Lower leg skin (tissue), 4 donors: Measurements from ENCODE around the gene SELENOM. TPM values are rescaled to one million over a fixed set of nuclear protein-coding genes. Genes with fewer than 3 reads are reported as not detected.
"Not testable (repeated sequence)": the region's sequence is repeated elsewhere in the genome, so short reads cannot be mapped to it uniquely, and the experiment has no call there.

Experiments used
- DNase-seq, 2 donors: peaks; one replicate each; pipeline ENCODE4 v3.0.0-alpha.2; 2019; ENCODE audit warnings: low spot score in 2 of 2
- H3K4me3 ChIP-seq: fragments of 200-600 bp; sonication (generic); 2 replicates; pipeline ENCODE4 v1.5.1; 2017; ENCODE audit warnings: mild to moderate bottlenecking, low read depth; ENCODE audit not compliant: poor library complexity, severe bottlenecking
- POLR2A ChIP-seq, 2 donors: fragments of 450-650 bp; IDR thresholded peaks; one replicate each; pipeline ENCODE4 v1.6.1; 2016 to 2017; ENCODE audit warnings: antibody characterized with exemption in 2 of 2, mild to moderate bottlenecking in 1 of 2, moderate library complexity in 1 of 2
- WGBS, 2 donors: methylation state at CpG; one replicate each; pipeline ENCODE4 v1.1.5; 2018; 5-methylcytosine and 5-hydroxymethylcytosine counted together
- intact Hi-C: fragments of 100-400 bp; cut with DNase I; formaldehyde crosslinking; loops from one replicate; pipeline ENCODE4 v1.15.0; 2023; ENCODE audit warnings: low total_unique reads
- total RNA-seq, 4 donors: library from RNA; depleted of rRNA; stranded (reverse); fragments of >200 nt; gene quantifications; one replicate each; pipeline ENCODE4 v1.1.0, GENCODE V29; 2016
- TF ChIP-seq, protein P1 (sequence below), 3 donors: fragments of 450-650 bp; IDR thresholded peaks; one replicate each; pipeline ENCODE4 v1.5.1; 2016; ENCODE audit warnings: antibody characterized with exemption in 3 of 3, mild to moderate bottlenecking in 3 of 3, moderate library complexity in 2 of 3

SELENOM gene
- total RNA-seq, 4 donors from 2014 or later, result 66.6 to 164 (median 92.8) TPM

GRCh38 chr22:31068970-31069369, 38.4 kb downstream of the SELENOM start:
- TF ChIP-seq, protein P1, sequence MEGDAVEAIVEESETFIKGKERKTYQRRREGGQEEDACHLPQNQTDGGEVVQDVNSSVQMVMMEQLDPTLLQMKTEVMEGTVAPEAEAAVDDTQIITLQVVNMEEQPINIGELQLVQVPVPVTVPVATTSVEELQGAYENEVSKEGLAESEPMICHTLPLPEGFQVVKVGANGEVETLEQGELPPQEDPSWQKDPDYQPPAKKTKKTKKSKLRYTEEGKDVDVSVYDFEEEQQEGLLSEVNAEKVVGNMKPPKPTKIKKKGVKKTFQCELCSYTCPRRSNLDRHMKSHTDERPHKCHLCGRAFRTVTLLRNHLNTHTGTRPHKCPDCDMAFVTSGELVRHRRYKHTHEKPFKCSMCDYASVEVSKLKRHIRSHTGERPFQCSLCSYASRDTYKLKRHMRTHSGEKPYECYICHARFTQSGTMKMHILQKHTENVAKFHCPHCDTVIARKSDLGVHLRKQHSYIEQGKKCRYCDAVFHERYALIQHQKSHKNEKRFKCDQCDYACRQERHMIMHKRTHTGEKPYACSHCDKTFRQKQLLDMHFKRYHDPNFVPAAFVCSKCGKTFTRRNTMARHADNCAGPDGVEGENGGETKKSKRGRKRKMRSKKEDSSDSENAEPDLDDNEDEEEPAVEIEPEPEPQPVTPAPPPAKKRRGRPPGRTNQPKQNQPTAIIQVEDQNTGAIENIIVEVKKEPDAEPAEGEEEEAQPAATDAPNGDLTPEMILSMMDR (IDR thresholded peaks at IDR 0.05), result no peak
- no peak for TF ChIP-seq POLR2A (IDR thresholded peaks at IDR 0.05)
- intact Hi-C loops, result no loop called here
- H3K4me3 ChIP-seq, result no peak overlapping the region
- no peak for DNase-seq
- 60 to 76% methylated on average over 11 of the region's 11 CpGs for WGBS, 2 donors

DNA sequence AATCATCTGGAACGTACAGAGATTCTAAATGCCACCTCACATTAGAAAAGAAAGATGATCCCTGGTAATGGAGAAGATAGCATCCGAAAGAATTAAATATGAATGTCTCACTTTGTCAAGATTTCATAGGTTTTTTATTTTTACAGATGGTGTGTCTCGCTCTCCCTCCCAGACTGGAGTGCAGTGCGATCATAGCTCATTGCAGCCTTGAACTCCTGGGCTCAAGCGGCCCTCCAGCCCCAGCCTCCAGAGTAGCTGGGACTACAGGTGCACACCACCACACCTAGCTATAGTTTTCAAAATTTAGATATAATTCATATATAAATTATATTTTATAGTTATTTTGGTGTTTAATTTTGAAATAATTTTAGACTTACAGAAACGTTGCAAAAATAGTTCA, 43.0 kb downstream of the SELENOM start:
- intact Hi-C loops, result no loop called here
- H3K4me3 ChIP-seq, result no peak overlapping the region
- WGBS, 2 donors, result 91 to 95% methylated on average over 6 of the region's 6 CpGs
- TF ChIP-seq POLR2A (IDR thresholded peaks at IDR 0.05), result no peak
- TF ChIP-seq, protein P1 (IDR thresholded peaks at IDR 0.05), result no peak
- DNase-seq, result no peak

GRCh38 chr22:31062566-31063230, 44.7 kb downstream of the SELENOM start:
- intact Hi-C loops, result no loop called here
- no peak for DNase-seq
- WGBS, 2 donors, result 38 to 49% methylated on average over 2 of the region's 2 CpGs
- no peak overlapping the region for H3K4me3 ChIP-seq
- TF ChIP-seq, protein P1 (IDR thresholded peaks at IDR 0.05), result no peak
- no peak for TF ChIP-seq POLR2A (IDR thresholded peaks at IDR 0.05)

DNA sequence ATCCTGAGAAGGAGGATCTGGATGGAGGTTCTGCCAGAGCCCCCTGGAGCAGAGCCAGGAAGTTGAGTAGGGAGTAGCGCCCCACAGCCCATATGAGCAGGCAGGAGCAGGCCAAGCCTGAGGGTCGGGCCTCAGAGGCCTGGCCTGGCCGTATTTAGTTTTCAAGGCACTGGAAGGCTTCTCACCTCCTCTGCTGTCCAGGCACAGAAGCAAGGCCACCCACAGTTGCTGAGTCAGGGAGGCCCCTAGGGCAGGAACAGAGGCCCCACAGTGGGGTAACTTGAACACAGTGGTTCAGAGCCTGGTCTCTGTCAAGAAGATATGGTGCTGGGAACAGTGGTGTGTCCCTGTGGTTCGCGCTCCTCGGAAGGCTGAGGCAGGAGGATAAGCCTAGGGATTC, 47.7 kb downstream of the SELENOM start:
- DNase-seq, intact Hi-C loops, H3K4me3 ChIP-seq: not testable (repeated sequence)
- WGBS, 2 donors, result 51 to 64% methylated on average over 6 of the region's 6 CpGs

GRCh38 chr22:31056986-31057599, 50.3 kb downstream of the SELENOM start:
- H3K4me3 ChIP-seq, result no peak overlapping the region
- no peak for TF ChIP-seq POLR2A (IDR thresholded peaks at IDR 0.05)
- TF ChIP-seq, protein P1 (IDR thresholded peaks at IDR 0.05), result no peak
- intact Hi-C loops, result no loop called here
- 83 to 87% methylated on average over 5 of the region's 5 CpGs for WGBS, 2 donors
- DNase-seq, result no peak

- TF ChIP-seq, protein P1 (IDR thresholded peaks at IDR 0.05), result peak in 1 of 3 donors; percentile 76
- no peak for TF ChIP-seq POLR2A (IDR thresholded peaks at IDR 0.05)
- intact Hi-C loops, result no loop called here
- H3K4me3 ChIP-seq, result no peak overlapping the region
- DNase-seq, result peak; percentile 82 to 95
- WGBS, 2 donors, result 34 to 47% methylated on average over 12 of the region's 13 CpGs
Measured at GRCh38 chr22:31055635-31056159, 51.7 kb downstream of the SELENOM start.
